COLO668 (cell line): ENCODE results near the gene PBX3.

Experiments used
- DNase-seq: peaks from one replicate; lab custom pipeline; 2025; ENCODE audit not compliant: unreplicated experiment; lab: John Stamatoyannopoulos, UW

PBX3 gene

DNA sequence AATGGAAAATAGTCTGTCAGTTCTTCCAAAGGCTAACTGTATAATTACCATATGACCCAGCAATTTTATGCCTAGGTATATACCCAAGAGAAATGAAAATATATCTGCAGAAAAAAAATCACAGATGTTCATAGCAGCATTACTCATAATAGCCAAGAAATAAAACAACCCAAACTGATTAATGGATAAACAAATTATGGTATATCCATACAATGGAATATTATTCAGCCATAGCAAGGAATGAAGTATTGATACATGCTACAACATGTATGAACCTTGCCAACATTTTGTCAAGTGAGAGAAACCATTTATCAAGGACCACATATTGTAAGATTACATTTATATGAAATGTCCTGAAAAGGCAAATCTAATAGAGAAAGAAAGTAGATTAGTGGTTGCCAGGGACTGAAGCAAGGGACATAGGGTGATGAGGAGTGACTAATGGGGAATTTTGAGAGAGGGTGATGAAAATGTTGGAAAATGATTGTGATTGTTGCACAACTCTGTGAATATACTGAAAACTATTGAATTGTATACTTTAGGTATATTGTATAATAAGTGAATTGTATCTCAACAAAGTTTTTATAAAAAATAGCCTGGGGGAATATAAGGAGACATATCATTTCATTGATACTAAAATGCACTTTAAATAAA, 114.4 kb downstream of the PBX3 start:
- DNase-seq, result no peak

- DNase-seq, result no peak
Measured at GRCh38 chr9:125863923-125864322, 116.8 kb downstream of the PBX3 start.

- DNase-seq, result no peak
Measured at GRCh38 chr9:125867751-125868415, 120.7 kb downstream of the PBX3 start.

DNA sequence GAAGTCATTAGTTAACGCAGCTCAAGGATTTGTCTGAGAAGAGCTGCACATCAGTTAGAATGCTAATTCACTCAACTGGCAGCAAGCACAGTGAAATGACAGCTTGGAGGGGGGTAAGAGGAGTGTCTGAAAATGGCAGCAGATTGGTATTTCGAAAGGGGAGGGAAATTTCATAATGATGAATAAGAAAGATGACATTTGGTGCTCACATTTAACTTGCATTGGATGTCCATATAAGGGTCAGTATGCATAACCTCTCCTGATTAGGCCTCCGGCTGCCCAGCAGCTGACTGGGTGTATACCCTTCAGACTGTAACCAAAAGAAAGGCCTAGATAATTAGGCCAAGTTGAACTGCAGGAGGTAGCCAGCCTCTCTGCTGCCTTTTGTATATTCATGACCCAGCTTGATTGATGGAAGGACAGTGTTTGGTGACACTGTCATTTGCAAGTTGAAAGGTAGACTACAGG, 131.0 kb downstream of the PBX3 start:
- DNase-seq, result no peak

GRCh38 chr9:125881042-125881441, 133.9 kb downstream of the PBX3 start:
- DNase-seq, result no peak

GRCh38 chr9:125883565-125884217, 136.5 kb downstream of the PBX3 start:
- DNase-seq, result no peak

- no peak for DNase-seq
Measured at GRCh38 chr9:125884218-125884595, 137.0 kb downstream of the PBX3 start.

DNA sequence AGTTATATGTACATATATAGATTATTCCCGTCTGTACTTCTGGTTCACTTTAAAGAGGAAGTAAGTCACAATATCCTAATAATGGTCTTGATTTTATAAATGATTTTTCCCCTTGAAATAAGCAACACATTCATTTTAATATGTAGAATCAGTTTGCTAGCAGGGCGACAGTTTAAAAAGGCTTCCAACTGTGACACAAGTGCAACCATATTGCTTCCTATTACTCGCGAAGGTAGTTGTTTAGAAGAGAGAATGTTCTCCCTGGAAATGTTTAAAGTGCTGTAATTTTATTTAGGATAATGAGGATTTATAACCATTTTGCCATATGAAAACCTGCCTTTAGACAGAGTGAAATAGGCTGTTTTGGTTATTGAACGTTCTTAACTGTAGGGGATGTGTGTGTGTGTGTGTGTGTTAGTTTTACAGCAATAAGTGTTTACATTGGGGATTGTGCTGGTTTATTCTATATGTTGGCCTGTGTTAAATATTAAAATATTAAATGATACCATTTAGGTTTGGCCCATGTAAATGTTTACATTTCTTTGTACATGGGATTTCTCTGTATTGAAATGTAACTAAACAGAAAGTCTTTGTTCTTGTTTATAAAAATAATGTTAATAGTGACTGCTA, 138.3 kb downstream of the PBX3 start:
- DNase-seq, result no peak

DNA sequence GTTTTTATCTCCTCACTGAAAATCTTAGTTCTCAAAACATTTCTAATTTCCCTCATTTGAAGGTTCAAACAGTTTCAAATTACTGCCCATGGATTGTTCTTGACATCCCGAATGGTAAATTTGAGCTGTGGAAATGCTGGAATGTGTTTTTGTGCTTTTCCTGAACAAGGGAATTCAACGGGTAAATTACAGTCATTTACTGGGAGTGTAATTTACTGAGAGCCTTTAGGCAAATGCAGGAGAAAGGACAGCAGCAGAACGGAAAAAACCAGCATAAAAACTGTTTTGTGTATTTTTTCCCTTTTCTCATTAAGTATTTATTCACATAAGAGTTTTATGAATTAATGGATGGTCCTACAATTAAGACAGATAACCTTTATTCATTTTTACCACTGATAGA, 139.2 kb downstream of the PBX3 start:
- no peak for DNase-seq

- no peak for DNase-seq
Measured at GRCh38 chr9:125887172-125887571, 140.0 kb downstream of the PBX3 start.

DNA sequence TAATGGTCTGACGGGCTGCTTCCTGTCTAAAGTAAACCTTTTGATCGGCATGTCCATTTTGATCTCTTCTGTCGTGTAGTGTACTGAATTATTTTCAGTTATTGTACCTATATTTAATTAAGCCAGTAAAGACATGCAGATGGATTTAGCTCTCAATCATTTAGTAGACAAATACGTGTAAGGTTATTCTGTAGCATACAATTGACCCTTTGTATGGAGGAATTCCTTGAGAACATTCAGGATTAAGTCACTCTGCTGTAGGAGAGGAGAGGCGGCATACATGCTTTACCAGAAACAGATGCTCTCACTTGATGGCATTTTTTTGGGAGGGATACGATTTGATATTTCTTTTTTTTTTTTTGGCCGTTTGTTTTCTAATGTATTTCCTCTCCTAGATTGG, 141.0 kb downstream of the PBX3 start:
- no peak for DNase-seq

- peak; percentile 69 for DNase-seq
Measured at GRCh38 chr9:125889112-125889475, 141.9 kb downstream of the PBX3 start.

- DNase-seq, result peak; percentile 81
Measured at GRCh38 chr9:125889476-125890419, 142.6 kb downstream of the PBX3 start.

DNA sequence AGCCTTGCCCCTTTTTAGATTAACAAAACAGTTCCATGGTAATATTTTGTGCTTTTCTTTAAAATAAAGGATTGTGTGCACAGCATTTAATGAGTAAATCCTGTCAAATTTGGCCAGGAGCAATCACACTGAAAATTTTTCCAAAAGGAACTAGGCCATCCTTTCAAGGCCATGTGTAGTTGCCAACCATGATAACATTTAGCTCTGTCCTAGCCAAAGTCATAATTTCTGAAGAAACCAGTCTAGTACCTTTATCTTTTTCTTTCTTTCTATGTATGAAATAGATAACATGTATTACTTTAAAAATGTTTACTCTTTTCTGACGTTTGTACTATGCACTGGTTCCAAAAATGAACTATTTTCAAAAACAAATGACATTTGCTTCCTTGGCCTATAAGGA, 143.7 kb downstream of the PBX3 start:
- DNase-seq, result no peak

- DNase-seq, result no peak
Measured at GRCh38 chr9:125893277-125893676, 146.1 kb downstream of the PBX3 start.

- DNase-seq, result peak; percentile 20
Measured at GRCh38 chr9:125894566-125894965, 147.4 kb downstream of the PBX3 start.

DNA sequence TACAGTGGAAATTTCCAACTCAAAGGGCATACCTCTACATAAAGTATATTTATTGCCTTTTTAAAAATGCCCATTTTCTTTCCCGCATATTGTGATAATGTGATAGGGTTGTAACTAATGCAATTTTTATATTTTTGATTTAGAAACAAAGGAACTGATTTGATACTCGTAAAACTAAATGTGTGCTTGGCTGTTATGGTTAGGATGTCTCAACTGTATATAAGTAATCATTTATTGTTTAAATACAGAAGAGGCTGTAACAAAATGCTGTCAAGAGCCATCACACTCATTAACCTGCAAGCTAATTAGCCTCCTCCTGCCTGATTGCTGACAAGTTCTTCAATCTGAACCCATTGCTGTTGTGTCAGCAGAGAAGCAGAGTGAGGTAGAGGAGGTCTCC, 149.2 kb downstream of the PBX3 start:
- no peak for DNase-seq

DNA sequence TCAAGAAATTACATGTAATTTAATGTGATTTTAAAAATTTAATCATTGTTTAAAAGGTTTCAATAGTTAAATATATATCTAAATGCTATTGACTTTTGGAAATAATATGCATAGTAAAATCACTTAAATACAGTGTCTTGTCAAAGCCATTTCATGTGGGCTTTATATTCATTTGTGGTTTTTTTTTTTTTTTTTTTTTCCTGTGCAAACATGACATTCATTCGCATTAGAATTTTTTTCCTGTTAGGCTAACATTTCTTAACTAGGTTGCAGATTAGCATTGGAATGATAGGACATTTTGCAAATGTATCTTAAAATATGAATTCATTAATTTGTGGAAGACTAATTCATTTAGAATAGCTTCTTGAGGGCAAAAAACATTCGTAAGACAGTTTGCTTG, 149.8 kb downstream of the PBX3 start:
- DNase-seq, result no peak

DNA sequence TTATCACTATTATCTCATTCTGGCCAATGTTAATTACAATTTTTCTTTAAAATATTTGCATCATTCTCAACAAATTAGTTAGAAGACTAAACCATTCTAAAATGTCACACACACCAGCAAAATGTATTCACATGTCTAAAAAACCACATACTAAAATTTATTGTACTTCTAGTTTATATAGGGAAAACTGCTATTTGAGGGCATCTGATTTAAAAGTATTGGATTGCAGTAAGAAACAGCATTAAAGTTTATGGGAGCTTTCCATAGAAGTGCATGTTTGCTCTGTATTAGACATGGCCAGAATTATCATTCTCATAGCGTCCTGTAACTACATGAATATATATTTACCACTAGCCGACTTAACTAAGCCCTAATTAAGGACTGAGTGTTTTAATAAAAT, 150.3 kb downstream of the PBX3 start:
- no peak for DNase-seq

GRCh38 chr9:125902214-125902613, 155.0 kb downstream of the PBX3 start:
- DNase-seq, result no peak
